Caco-2 (cell line): ENCODE measurements around the gene LINGO1. TPM values are rescaled to one million over a fixed set of nuclear protein-coding genes. Genes with fewer than 3 reads are reported as not detected.

Experiments
- BruUV-seq: library from RNA; stranded (reverse); fragments of 400-500 nt; replicated peaks from 2 replicates; lab custom pipeline; 2021; lab: Mats Ljungman, UMichigan
- CTCF ChIA-PET: fragments of 300-600 bp; sonication (Branson Sonifier 250); formaldehyde crosslinking; loops from one replicate; lab custom pipeline; 2022; ENCODE audit warnings: antibody characterized with exemption; lab: Charles Lee
- POLR2A ChIA-PET: fragments of 300-600 bp; sonication (Branson Sonifier 250); formaldehyde crosslinking; loops from one replicate; lab custom pipeline; 2022; ENCODE audit warnings: antibody characterized with exemption; lab: Charles Lee
- DNase-seq, 2 experiments: peaks; one replicate each; pipeline versions ENCODE4 v3.0.0 to v3.0.0-alpha.2; 2020 to 2022
- H3K27me3 ChIP-seq: replicated peaks from 2 replicates; pipeline ENCODE4 v1.6.0; 2011; ENCODE audit warnings: low read length; ENCODE audit not compliant: control insufficient read depth, insufficient read depth
- H3K36me3 ChIP-seq: 2 replicates; pipeline ENCODE4 v1.5.1; 2011; ENCODE audit warnings: low read length; ENCODE audit not compliant: control insufficient read depth, insufficient read depth
- H3K4me1 ChIP-seq: fragments of 250-450 bp; sonication (Bioruptor Pico); 2 replicates; pipeline ENCODE4 v1.5.1; 2020; ENCODE audit warnings: mild to moderate bottlenecking
- H3K4me3 ChIP-seq: 2 replicates; pipeline ENCODE4 v1.5.1; 2011; ENCODE audit warnings: low read depth, mild to moderate bottlenecking, control low read depth, low read length
- H3K9me3 ChIP-seq: fragments of 250-450 bp; sonication (Bioruptor Pico); 2 replicates; pipeline ENCODE4 v1.5.1; 2020; ENCODE audit warnings: mild to moderate bottlenecking, moderate library complexity
- H3K27ac Mint-ChIP-seq: one replicate; pipeline ENCODE4 v1.8.0; 2022; ENCODE audit warnings: mixed read lengths; ENCODE audit not compliant: unreplicated experiment
- H3K27me3 Mint-ChIP-seq: one replicate; pipeline ENCODE4 v1.8.0; 2022; ENCODE audit warnings: mixed read lengths; ENCODE audit not compliant: insufficient read depth, unreplicated experiment
- H3K36me3 Mint-ChIP-seq: one replicate; pipeline ENCODE4 v1.8.0; 2022; ENCODE audit warnings: mild to moderate bottlenecking, mixed read lengths; ENCODE audit not compliant: insufficient read depth, unreplicated experiment
- H3K4me1 Mint-ChIP-seq: one replicate; pipeline ENCODE4 v1.8.0; 2022; ENCODE audit warnings: low read depth, mixed read lengths; ENCODE audit not compliant: unreplicated experiment
- H3K4me3 Mint-ChIP-seq: one replicate; pipeline ENCODE4 v1.8.0; 2022; ENCODE audit warnings: mild to moderate bottlenecking, moderate library complexity, mixed read lengths; ENCODE audit not compliant: unreplicated experiment
- H3K9me3 Mint-ChIP-seq: one replicate; pipeline ENCODE4 v1.8.0; 2022; ENCODE audit warnings: mixed read lengths; ENCODE audit not compliant: unreplicated experiment
- CTCF ChIP-seq, 2 experiments: fragments of 200-600 bp in 1 of 2; IDR thresholded peaks; 1 replicate in 1 of 2; 2 replicates in 1 of 2; pipeline versions ENCODE4 v1.5.1 to v1.8.0; 2011 to 2022; ENCODE audit warnings: antibody characterized with exemption in 1 of 2, control low read depth in 1 of 2, inconsistent platforms in 1 of 2, low read depth in 1 of 2, low read length in 1 of 2, mild to moderate bottlenecking in 1 of 2, moderate library complexity in 1 of 2; ENCODE audit not compliant: insufficient read depth in 1 of 2, severe bottlenecking in 1 of 2, unreplicated experiment in 1 of 2
- intact Hi-C: fragments of 100-400 bp; cut with micrococcal nuclease; formaldehyde crosslinking; loops from one replicate; pipeline ENCODE4 v1.10.0; 2022; ENCODE audit not compliant: unreplicated experiment
- total RNA-seq: library from RNA; stranded (reverse); gene quantifications from 2 replicates; pipeline ENCODE4 v1.2.3, GENCODE V29; 2022

The LINGO1 gene
- total RNA-seq, 1 experiment from 2014 or later, result 1.4 TPM

- no peaks in the 10 kb centered on the region for H3K4me1 Mint-ChIP-seq
- no peak overlapping the region for H3K4me3 ChIP-seq
- H3K27ac Mint-ChIP-seq, result no peak overlapping the region
- intact Hi-C loops, result no loop called here
- H3K27me3 Mint-ChIP-seq, result no peaks in the 10 kb centered on the region
- H3K9me3 Mint-ChIP-seq, result no peaks in the 10 kb centered on the region
- H3K36me3 Mint-ChIP-seq, result no peaks in the 10 kb centered on the region
- no peaks in the 10 kb centered on the region for H3K36me3 ChIP-seq
- CTCF ChIA-PET, result no interaction called here
- TF ChIP-seq CTCF (IDR thresholded peaks at IDR 0.05; ENCODE audit: insufficient read depth in 1 of 2, low read depth in 1 of 2, low read length in 1 of 2, severe bottlenecking in 1 of 2, unreplicated experiment in 1 of 2), result no peak
- POLR2A ChIA-PET, result no interaction called here
- no peaks in the 10 kb centered on the region for H3K9me3 ChIP-seq
- no TSS peak for BruUV-seq
- no peaks in the 10 kb centered on the region for H3K4me1 ChIP-seq
- H3K27me3 ChIP-seq, result no peaks in the 10 kb centered on the region
- no peak for DNase-seq
- no peak overlapping the region for H3K4me3 Mint-ChIP-seq
Observed at GRCh38 chr15:77613814-77614213, 18.9 kb downstream of the LINGO1 start.

- Histone ChIP-seq H3K27me3 (no peaks in the 10 kb centered on the region), H3K9me3 (no peaks in the 10 kb centered on the region), H3K4me3 (no peak overlapping the region), H3K4me1 (no peaks in the 10 kb centered on the region), H3K36me3 (no peaks in the 10 kb centered on the region)
- no peak for TF ChIP-seq CTCF (IDR thresholded peaks at IDR 0.05; ENCODE audit: insufficient read depth in 1 of 2, low read depth in 1 of 2, low read length in 1 of 2, severe bottlenecking in 1 of 2, unreplicated experiment in 1 of 2)
- no peak for DNase-seq
- Mint-ChIP-seq H3K27me3 (no peaks in the 10 kb centered on the region), H3K4me1 (no peaks in the 10 kb centered on the region), H3K27ac (no peak overlapping the region), H3K36me3 (no peaks in the 10 kb centered on the region), H3K4me3 (no peak overlapping the region), H3K9me3 (no peaks in the 10 kb centered on the region)
- no TSS peak for BruUV-seq
- POLR2A ChIA-PET, result no interaction called here
- intact Hi-C loops, result no loop called here
- CTCF ChIA-PET, result no interaction called here
Observed at GRCh38 chr15:77612958-77613601, 19.6 kb downstream of the LINGO1 start.

GRCh38 chr15:77611767-77612166 lies 20.9 kb downstream of the LINGO1 start:
- ChIA-PET POLR2A (no interaction called here), CTCF (no interaction called here)
- intact Hi-C loops, result no loop called here

More at GRCh38 chr15:77611767-77612166, 20.9 kb downstream of the LINGO1 start:
- BruUV-seq, result no TSS peak
- Histone ChIP-seq H3K27me3 (no peaks in the 10 kb centered on the region), H3K4me3 (no peak overlapping the region), H3K36me3 (no peaks in the 10 kb centered on the region), H3K4me1 (no peaks in the 10 kb centered on the region), H3K9me3 (no peaks in the 10 kb centered on the region)
- no peak for TF ChIP-seq CTCF (IDR thresholded peaks at IDR 0.05; ENCODE audit: insufficient read depth in 1 of 2, low read depth in 1 of 2, low read length in 1 of 2, severe bottlenecking in 1 of 2, unreplicated experiment in 1 of 2)
- Mint-ChIP-seq H3K36me3 (no peaks in the 10 kb centered on the region), H3K4me3 (no peak overlapping the region), H3K27ac (no peak overlapping the region), H3K4me1 (no peaks in the 10 kb centered on the region), H3K9me3 (no peaks in the 10 kb centered on the region), H3K27me3 (no peaks in the 10 kb centered on the region)
- DNase-seq, result no peak
